Measurements from ENCODE around the gene WWC2.

DNA sequence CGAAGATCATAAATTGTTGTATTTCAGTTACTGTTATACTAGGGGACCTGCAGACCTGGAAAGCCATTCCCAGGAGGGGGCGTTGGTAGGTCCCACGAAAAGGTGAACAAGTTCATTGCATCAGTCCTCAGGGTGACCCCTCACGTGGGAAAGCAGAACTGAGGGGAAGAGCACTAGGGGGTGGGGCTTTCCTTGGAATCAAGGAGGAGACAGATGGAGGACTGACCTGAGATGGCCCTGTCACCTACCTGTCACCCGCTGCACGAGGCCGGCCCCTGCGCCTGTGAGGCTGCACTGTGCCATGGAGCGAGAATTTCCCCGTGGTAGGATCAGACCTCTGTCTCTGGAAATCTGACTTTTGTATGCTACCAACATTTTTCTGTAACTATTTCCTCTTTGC is 265.0 kb downstream of the WWC2 start:
- no peak for TF ChIP-seq POLR2A (IDR thresholded peaks at IDR 0.05; ENCODE audit: borderline replicate concordance, extremely low read depth, insufficient read depth, insufficient read length)
- no peak for TF ChIP-seq EZH2 (IDR thresholded peaks at IDR 0.05)
- no peak for TF ChIP-seq TCF7L2 (IDR thresholded peaks at IDR 0.05; ENCODE audit: borderline replicate concordance, extremely low read depth, insufficient read depth, insufficient read length)
- TF ChIP-seq, protein P1, sequence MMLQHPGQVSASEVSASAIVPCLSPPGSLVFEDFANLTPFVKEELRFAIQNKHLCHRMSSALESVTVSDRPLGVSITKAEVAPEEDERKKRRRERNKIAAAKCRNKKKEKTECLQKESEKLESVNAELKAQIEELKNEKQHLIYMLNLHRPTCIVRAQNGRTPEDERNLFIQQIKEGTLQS (IDR thresholded peaks at IDR 0.05): no peak
- TF ChIP-seq, protein P2, sequence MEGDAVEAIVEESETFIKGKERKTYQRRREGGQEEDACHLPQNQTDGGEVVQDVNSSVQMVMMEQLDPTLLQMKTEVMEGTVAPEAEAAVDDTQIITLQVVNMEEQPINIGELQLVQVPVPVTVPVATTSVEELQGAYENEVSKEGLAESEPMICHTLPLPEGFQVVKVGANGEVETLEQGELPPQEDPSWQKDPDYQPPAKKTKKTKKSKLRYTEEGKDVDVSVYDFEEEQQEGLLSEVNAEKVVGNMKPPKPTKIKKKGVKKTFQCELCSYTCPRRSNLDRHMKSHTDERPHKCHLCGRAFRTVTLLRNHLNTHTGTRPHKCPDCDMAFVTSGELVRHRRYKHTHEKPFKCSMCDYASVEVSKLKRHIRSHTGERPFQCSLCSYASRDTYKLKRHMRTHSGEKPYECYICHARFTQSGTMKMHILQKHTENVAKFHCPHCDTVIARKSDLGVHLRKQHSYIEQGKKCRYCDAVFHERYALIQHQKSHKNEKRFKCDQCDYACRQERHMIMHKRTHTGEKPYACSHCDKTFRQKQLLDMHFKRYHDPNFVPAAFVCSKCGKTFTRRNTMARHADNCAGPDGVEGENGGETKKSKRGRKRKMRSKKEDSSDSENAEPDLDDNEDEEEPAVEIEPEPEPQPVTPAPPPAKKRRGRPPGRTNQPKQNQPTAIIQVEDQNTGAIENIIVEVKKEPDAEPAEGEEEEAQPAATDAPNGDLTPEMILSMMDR (IDR thresholded peaks at IDR 0.05 in 2 of 3, conservative IDR thresholded peaks at IDR 0.05 in 1 of 3; ENCODE audit: borderline replicate concordance in 1 of 3, insufficient read depth in 1 of 3, low read depth in 2 of 3, low read length in 2 of 3): no peak
